SK-N-SH (cell line): Measurements from ENCODE around the gene SH3PXD2A. TPM values are rescaled to one million over a fixed set of nuclear protein-coding genes. Genes with fewer than 3 reads are reported as not detected.

Source experiments
- CHD2 ChIP-seq: fragments of 150-350 bp; IDR thresholded peaks from 2 replicates; pipeline ENCODE4 v1.6.1; 2018; ENCODE audit warnings: low read length; ENCODE audit not compliant: partially characterized antibody
- CTCF ChIP-seq: fragments of 200-600 bp; sonication (generic); IDR thresholded peaks from 2 replicates; pipeline ENCODE4 v1.6.1; 2017; ENCODE audit warnings: antibody characterized with exemption, mild to moderate bottlenecking, moderate library complexity
- EZH2phosphoT487 ChIP-seq: fragments of 200-600 bp; sonication (generic); IDR thresholded peaks from 2 replicates; pipeline ENCODE4 v1.6.1; 2017; ENCODE audit warnings: low read depth, mixed run types, mild to moderate bottlenecking, antibody characterized with exemption, moderate library complexity, borderline replicate concordance
- FOSL2 ChIP-seq: IDR thresholded peaks from 2 replicates; pipeline ENCODE4 v1.4.0; 2012; ENCODE audit warnings: low read depth, mild to moderate bottlenecking, moderate library complexity, borderline replicate concordance
- FOXJ3 ChIP-seq: sonication (generic); formaldehyde crosslinking; IDR thresholded peaks from 2 replicates; pipeline ENCODE4 v1.5.1; 2020; ENCODE audit warnings: mild to moderate bottlenecking, missing genetic modification reagents
- FOXM1 ChIP-seq: IDR thresholded peaks from 2 replicates; pipeline ENCODE4 v1.4.0; 2012; ENCODE audit warnings: low read depth, mild to moderate bottlenecking
- GABPA ChIP-seq: IDR thresholded peaks from 2 replicates; pipeline ENCODE4 v1.4.0; 2012; ENCODE audit warnings: low read depth, mild to moderate bottlenecking
- GATA2 ChIP-seq: sonication (generic); formaldehyde crosslinking; IDR thresholded peaks from 2 replicates; pipeline ENCODE4 v1.5.0; 2020; ENCODE audit warnings: mild to moderate bottlenecking, missing genetic modification reagents
- JUND ChIP-seq: IDR thresholded peaks from 2 replicates; pipeline ENCODE4 v1.4.0; 2012
- MAX ChIP-seq: IDR thresholded peaks from 2 replicates; pipeline ENCODE4 v1.4.0; 2012; ENCODE audit warnings: low read depth
- MXI1 ChIP-seq: IDR thresholded peaks from 2 replicates; pipeline ENCODE4 v1.6.1; 2012; ENCODE audit warnings: mild to moderate bottlenecking, low read depth, low read length, improper control_type of control experiment
- NFIC ChIP-seq: IDR thresholded peaks from 2 replicates; pipeline ENCODE4 v1.4.0; 2012; ENCODE audit warnings: borderline replicate concordance
- NRF1 ChIP-seq: IDR thresholded peaks from 2 replicates; pipeline ENCODE4 v1.6.1; 2012; ENCODE audit warnings: low read depth, mild to moderate bottlenecking, low read length
- RAD21 ChIP-seq: IDR thresholded peaks from 2 replicates; pipeline ENCODE4 v1.6.1; 2012; ENCODE audit warnings: mild to moderate bottlenecking, low read length
- RCOR1 ChIP-seq: fragments of 150-350 bp; IDR thresholded peaks from 2 replicates; pipeline ENCODE4 v1.6.1; 2017; ENCODE audit warnings: antibody characterized with exemption, low read length
- REST ChIP-seq: IDR thresholded peaks from 2 replicates; pipeline ENCODE4 v1.6.1; 2012; ENCODE audit warnings: mild to moderate bottlenecking, low read depth, low read length, moderate library complexity
- RFX5 ChIP-seq: IDR thresholded peaks from 2 replicates; pipeline ENCODE4 v1.6.1; 2012; ENCODE audit warnings: mild to moderate bottlenecking, improper control_type of control experiment, low read length
- RXRA ChIP-seq: IDR thresholded peaks from 2 replicates; pipeline ENCODE4 v1.4.0; 2012; ENCODE audit warnings: low read depth, mild to moderate bottlenecking, borderline replicate concordance
- SMC3 ChIP-seq: IDR thresholded peaks from 2 replicates; pipeline ENCODE4 v1.6.1; 2012; ENCODE audit warnings: low read depth, low read length, improper control_type of control experiment
- TAF1 ChIP-seq: IDR thresholded peaks from 2 replicates; pipeline ENCODE4 v1.6.1; 2012; ENCODE audit warnings: low read depth, mild to moderate bottlenecking, low read length, moderate library complexity, borderline replicate concordance
- TCF12 ChIP-seq: IDR thresholded peaks from 2 replicates; pipeline ENCODE4 v1.4.0; 2012
- USF2 ChIP-seq: fragments of 150-350 bp; IDR thresholded peaks from 2 replicates; pipeline ENCODE4 v1.6.1; 2017; ENCODE audit warnings: antibody characterized with exemption, low read length, low read depth, borderline replicate concordance
- ZBTB33 ChIP-seq: IDR thresholded peaks from 2 replicates; pipeline ENCODE4 v1.4.0; 2012; ENCODE audit warnings: low read depth, borderline replicate concordance
- polyA plus RNA-seq, 3 experiments: library from polyadenylated mRNA; depleted of rRNA; stranded (reverse); fragments of >200 nt; gene quantifications; 2 replicates each; pipeline ENCODE4 v1.2.3, GENCODE V29; 2012

SH3PXD2A gene
- polyA plus RNA-seq, 1 of the 3 experiments (the other 2 are of a cell fraction): 2.5 TPM

GRCh38 chr10:103733045-103733419, 122.3 kb downstream of the SH3PXD2A start (continued):
- TF ChIP-seq REST (no peak), TAF1 (no peak), NRF1 (no peak), GABPA (peak; percentile 32; the same call in 1 of the 2 replicates), ZBTB33 (no peak), RAD21 (0 out of 2 replicates have a peak, but pooled peaks have one; percentile 39), USF2 (no peak), CHD2 (peak; percentile 87), CTCF (no peak), SMC3 (no peak), EZH2phosphoT487 (no peak), GATA2 (CRISPR knock-in tag) (peak; percentile 100), JUND (peak; percentile 75), MXI1 (peak; percentile 63; the same call in 1 of the 2 replicates), FOXM1 (no peak), RXRA (no peak; the same call in 1 of the 2 replicates), RFX5 (no peak), NFIC (peak; percentile 27; the same call in 1 of the 2 replicates), TCF12 (peak; percentile 89), FOXJ3 (CRISPR knock-in tag) (peak; percentile 93), RCOR1 (peak; percentile 95), FOSL2 (no peak), MAX (0 out of 2 replicates have a peak, but pooled peaks have one; percentile 21)
